RPMI8226 (cell line): ENCODE data around the gene CYGB.

Source experiments
- DNase-seq: peaks from one replicate; pipeline ENCODE4 v3.0.0-alpha.2; 2015

The CYGB gene

GRCh38 chr17:76549215-76549518 is 11.7 kb upstream of the CYGB start:
- no peak for DNase-seq

GRCh38 chr17:76548378-76549214 is 11.1 kb upstream of the CYGB start:
- DNase-seq, result no peak

- no peak for DNase-seq
Measured at GRCh38 chr17:76547642-76548202, 10.2 kb upstream of the CYGB start.

- DNase-seq, result peak; percentile 68
Measured at GRCh38 chr17:76547183-76547641, 9.7 kb upstream of the CYGB start.

GRCh38 chr17:76546556-76547182 is 9.2 kb upstream of the CYGB start:
- no peak for DNase-seq

DNA sequence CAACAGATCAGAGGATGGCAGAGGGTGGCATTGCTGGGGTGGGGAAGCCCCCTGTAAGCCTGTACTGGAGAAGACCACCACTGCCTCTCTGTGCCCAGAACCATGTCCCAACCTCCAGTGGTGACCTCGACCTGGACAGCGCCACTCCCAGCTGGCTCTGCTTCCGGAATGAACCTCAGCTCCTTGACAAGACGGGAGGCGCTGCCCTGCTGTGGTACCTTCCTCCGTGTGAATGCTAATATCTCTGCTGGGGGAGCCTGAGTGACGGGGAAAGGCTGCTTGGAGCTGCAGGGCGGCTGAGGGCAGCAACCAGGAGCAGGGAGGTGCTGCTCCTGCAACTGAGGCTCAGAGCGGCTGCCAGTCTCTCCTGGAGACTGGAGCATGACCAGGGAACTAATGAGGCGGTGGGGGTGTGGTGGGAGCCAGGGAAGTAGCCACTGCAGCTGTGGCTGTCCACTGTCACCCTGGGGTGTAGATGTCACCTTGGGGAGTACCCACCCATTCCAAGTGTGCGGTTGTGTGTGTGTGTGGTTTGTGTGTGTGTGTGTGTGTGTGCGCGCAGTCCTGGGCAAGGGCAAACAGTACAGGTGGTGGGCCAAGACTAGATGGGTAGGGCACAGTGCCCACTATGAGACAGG is 8.5 kb upstream of the CYGB start:
- DNase-seq, result no peak

GRCh38 chr17:76544546-76545365 is 7.2 kb upstream of the CYGB start:
- no peak for DNase-seq

GRCh38 chr17:76543826-76544545 is 6.5 kb upstream of the CYGB start:
- no peak for DNase-seq

GRCh38 chr17:76543482-76543825 is 5.9 kb upstream of the CYGB start:
- no peak for DNase-seq

DNA sequence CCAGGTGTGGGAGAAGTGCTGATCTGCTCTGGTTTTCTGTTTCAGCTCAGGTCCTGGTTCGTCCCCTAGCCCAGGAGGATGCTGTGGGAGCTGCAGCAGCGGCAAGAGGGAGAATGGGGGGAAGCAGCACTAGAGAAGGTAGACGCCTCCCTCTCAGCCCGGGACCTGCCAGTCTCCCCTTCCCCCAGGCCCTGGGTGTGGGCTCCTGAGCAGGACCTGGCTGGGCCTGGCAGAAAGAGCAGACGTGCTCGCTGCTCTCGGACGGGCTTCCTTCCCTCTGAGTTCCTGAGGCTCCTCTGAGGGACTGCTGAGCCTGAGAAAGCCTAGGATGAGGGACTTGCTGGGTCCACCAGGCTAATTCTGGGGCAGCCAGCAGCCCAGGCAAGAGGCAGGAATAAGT is 5.5 kb upstream of the CYGB start:
- DNase-seq, result no peak

GRCh38 chr17:76542566-76542971 is 5.1 kb upstream of the CYGB start:
- DNase-seq, result no peak

DNA sequence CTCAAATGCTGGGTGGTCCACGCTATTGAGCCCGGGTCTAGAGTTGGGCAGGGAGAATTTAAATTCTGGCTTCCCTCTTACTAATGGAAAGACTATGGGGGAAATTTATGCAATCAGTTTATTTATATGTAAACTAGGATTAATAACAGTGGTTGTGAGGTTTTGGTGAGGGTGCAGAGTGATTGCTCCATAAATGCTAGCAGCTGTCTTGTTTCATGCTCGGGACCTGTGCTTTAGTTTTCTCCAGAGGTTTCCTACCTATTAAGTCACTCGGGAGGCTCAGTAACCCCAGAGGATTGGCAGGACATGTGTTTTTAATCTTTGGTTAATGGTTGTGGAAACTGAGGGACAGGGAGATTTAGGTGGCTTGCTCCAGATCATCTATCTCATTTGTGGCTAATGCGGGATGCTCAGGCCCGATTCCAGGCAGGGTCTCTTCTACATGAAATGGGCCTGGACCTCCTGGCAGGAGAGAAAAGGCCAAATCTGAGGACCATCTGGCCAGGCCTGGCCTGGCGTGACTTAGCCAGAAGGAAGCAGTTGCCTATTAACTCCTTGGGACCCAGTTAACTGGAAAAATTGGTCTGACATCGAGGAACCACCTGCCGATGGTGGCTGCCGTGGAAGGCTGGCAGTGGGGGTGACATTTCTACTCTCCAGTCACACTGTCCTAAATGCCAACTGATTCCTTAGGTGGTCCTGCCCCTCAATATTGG is 4.4 kb upstream of the CYGB start:
- DNase-seq, result no peak

DNA sequence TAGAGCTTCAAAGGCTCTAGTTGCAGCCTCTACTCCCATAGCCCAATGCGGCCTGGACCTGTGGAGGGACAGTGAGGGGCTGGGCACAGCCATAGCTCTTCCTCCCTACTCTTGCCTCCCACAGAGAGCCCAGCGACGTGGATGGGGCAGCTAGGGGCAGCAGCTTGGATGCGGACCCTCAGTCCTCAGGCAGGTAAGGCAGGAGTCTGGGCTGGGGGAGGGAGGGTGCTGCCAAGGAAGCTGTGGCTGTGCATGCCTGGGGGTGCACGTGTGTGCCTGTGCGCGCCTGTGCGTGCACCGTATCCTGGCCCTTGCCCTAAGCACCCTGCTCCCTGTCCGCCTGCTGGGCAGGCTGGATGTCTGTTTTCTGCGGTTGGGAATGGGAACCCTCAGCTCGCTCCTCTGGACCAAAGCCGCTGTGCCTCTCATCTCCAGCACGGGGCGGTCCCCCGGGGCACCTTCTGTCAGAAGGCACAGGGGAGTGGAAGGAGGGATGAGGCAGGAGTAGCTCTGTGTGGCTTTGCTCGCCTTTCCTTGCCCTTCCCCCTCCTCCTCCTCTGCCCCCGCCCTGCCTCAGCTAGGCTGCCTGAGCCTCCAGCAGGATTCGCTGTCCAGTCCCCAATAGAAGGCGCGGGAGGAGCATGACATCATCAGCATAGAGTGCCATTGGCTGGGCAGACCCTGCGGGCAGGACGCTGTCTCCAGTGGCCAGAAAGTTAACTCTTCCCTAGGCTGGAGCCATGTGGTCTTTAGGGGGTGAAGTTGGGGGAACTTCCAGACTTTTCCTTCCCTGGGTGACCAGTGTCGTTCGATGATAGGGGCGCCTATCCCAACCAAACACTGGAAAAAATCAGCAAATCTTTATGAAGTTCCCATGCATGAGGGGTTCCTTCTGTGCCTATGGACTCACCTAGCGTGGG is 3.1 kb upstream of the CYGB start:
- peak; percentile 82 for DNase-seq

DNA sequence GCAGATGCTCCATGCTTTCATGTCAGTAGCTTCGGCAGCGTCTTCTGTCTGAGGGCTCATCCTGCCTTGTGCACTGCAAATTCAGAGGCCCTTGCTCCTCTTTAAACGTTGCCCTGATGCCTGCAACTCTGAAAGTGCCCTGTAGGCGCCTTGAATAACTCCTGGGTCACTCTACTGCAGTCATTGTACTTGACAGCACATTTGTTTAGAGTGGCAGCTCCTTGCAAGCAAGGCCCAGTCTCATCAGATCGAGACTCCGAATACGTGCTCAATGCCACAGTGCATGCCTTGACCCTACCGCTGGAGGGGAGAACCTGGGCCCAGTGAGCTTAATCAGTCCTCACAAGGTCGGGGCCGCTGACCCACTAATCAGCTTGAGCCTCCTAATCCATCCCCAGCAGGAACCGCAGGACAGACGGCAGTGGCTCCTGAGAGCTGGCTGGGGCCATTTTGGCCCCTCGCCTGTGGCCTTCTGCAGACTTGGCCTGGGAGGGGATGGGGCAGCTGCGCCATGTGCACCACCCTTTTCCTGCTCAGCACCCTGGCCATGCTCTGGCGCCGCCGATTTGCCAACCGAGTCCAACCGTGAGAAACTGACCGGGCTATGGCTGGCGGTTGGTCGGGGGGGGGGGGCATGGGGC is 2.2 kb upstream of the CYGB start, which contains the start of gene PRCD:
PRCD (plus strand) TSS at position 414 of the 641 bp plus-strand sequence; CDS start at position 512, 98 bp downstream.
- DNase-seq, result no peak

DNA sequence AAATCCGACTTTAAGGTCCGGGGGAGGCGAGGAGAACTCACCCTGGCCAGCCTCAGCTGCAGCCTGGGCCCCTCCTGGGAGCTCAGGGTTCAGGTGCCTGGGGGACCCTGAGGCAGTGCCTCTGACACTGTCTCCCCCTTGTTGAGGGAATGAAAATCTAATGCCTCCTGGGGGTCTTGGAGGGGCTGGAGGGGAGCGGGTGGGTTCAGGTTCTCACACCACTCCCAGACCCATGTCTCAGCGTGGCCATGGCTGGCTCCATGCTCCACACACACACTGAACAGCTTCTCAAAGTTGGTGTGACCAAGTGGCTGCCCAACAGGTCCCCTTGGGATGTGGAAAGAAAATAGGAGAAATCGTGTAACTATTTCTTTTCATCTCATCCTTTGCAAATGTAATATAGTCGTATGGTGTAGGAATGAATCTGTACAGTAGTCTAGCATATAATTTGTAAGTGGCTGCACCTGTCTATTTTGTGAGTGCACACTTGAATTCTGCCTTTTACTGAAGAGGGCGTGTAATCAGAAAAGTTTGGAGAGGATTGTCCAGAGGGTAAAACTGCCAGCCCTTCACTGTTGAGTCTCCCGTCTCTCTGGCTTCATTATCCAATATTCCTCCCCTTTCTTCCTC is 1.5 kb upstream of the CYGB start:
- DNase-seq, result no peak

DNA sequence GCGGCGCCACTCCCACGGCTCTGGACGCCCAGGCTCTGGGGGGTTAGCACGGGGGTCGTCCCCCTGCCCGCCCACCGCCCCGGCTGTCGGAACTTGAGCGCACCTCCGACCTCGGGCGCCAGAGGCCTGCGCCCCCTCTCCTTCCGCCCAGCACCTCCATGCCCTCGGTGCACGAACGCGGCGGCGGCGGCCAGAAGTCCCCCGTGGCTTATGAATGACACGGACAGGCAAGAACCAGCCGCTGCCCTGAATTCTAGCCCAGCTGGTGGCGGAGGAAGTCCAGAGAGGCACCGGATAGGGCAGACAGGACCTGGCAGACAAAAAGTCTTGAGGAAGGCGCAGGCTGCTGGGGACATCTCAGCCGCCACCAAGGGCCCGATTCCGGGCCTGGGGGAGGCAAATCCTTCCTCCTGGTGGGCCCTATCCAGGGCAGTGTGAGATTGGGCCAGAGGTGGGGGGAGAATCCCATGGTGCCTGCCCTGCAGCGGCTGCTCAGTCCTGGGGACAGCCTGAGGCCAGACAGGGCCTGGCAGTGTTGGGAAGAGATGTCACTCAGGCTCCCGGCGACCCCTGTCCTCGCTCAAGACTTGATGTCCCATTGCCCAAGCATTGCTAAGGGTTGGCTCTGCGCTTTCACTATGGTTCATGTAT is 897 bp upstream of the CYGB start:
- DNase-seq, result no peak

- no peak for DNase-seq
Measured at GRCh38 chr17:76537288-76537577, 276 bp downstream of the CYGB start.

- DNase-seq, result no peak
Measured at GRCh38 chr17:76536511-76537287, 810 bp downstream of the CYGB start.
